ENCODE results near the gene INPPL1.

Gene INPPL1

DNA sequence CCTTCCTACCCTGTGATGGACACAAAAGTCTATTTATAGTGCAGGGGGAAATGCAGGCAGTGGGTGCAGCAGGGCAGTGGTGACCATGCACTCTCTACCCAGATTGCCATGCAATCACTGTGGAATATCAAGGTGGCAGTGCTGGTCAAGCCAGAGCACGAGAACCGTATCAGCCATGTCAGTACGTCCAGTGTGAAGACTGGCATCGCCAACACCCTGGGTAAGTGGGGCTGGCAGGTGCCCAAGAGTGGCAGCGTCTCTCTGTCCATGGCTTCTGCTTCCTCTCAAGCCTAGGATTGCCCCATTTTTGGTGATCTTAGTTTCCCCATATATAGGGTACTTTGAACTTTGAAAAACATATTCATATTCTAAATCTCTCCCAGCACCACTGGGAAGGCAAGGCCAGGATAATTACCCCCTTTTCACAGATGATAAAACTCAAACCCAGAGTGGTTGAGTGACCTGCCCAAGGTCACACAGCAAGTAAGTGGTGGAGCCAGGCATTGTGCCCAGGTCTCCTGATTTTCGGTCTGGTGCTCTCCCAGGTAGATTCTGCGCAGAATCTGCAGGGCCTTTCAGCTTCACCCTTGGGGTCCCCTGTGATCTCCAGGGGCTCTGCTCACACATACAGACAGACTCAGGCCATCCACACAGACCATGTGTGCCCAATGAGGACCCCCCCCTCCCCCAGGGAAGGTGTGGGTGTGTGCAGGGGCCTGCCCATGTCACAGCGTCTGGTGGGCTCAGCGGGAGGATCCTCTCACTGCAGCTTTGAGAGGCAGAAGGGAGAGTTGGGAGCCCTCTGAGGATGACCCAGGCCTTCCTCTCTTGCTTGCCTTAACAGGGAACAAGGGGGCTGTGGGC is 7.1 kb downstream of the INPPL1 start:
- DNase-seq (ENCODE audit: low read depth): no peak

- no peak for DNase-seq (ENCODE audit: low read depth)
These were observed 7.9 kb downstream of the INPPL1 start for GRCh38 chr11:72232260-72233055.

GRCh38 chr11:72233056-72233772 is 8.6 kb downstream of the INPPL1 start:
- no peak for DNase-seq (ENCODE audit: low read depth)

GRCh38 chr11:72233773-72234513 is 9.4 kb downstream of the INPPL1 start:
- DNase-seq (ENCODE audit: low read depth): no peak

DNA sequence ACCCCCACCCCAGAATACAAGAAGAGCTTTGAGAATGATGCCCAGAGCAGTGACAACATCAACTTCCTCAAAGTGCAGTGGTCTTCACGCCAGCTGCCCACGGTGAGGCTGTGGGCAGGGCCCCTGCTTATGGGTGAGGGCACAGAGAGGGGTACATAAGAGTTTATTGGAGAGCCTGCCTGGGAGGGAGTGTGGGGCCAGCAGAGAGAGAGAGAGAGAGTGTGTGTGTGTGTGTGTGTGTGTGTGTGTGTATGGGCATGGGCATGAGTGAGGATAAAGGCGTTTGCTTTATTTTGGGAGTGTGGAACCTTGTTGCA is 9.9 kb downstream of the INPPL1 start:
- no peak for DNase-seq (ENCODE audit: low read depth)

DNA sequence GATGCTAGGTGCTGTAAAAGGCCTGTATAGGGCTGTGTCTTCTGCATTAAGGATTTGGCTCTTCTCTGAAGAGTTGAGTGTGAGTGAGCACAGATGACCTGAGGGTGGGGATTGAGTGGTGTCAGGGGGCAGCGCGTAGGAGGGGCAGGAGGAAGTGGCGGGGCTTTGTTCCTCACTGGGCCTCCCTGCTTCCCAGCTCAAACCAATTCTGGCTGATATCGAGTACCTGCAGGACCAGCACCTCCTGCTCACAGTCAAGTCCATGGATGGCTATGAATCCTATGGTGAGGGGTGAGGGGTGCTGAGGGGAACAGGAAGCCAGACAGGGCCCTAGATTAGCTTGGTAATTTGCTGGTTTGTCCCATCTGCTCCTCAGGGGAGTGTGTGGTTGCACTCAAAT is 10.4 kb downstream of the INPPL1 start:
- DNase-seq (ENCODE audit: low read depth): no peak

GRCh38 chr11:72235351-72236057 is 10.9 kb downstream of the INPPL1 start:
- no peak for DNase-seq (ENCODE audit: low read depth)

GRCh38 chr11:72236083-72236697 is 11.6 kb downstream of the INPPL1 start:
- DNase-seq (ENCODE audit: low read depth): no peak

GRCh38 chr11:72236774-72237111 is 12.2 kb downstream of the INPPL1 start:
- DNase-seq (ENCODE audit: low read depth): no peak

DNA sequence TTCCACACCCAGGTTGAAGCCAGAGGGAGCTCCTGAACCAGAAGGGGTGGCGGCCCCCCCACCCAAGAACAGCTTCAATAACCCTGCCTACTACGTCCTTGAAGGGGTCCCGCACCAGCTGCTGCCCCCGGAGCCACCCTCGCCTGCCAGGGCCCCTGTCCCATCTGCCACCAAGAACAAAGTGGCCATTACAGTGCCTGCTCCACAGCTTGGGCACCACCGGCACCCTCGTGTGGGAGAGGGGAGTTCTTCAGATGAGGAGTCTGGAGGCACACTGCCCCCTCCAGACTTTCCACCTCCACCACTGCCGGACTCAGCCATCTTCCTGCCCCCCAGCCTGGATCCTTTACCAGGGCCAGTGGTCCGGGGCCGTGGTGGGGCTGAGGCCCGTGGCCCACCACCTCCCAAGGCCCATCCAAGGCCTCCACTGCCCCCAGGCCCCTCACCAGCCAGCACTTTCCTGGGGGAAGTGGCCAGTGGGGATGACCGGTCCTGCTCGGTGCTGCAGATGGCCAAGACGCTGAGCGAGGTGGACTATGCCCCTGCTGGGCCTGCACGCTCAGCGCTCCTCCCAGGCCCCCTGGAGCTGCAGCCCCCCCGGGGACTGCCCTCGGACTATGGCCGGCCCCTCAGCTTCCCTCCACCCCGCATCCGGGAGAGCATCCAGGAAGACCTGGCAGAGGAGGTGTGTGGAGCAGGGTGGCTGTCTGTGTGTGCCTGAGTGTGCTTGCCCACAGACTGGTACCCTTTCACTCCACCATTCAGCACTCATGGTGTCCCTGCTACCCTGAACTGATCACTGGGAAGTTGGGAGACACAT is 12.8 kb downstream of the INPPL1 start:
- DNase-seq (ENCODE audit: low read depth): no peak

- peak; percentile 74 for DNase-seq (ENCODE audit: low read depth)
These were observed 13.5 kb downstream of the INPPL1 start for GRCh38 chr11:72238040-72238450.

GRCh38 chr11:72238492-72239312 is 14.1 kb downstream of the INPPL1 start:
- DNase-seq (ENCODE audit: low read depth): no peak

DNA sequence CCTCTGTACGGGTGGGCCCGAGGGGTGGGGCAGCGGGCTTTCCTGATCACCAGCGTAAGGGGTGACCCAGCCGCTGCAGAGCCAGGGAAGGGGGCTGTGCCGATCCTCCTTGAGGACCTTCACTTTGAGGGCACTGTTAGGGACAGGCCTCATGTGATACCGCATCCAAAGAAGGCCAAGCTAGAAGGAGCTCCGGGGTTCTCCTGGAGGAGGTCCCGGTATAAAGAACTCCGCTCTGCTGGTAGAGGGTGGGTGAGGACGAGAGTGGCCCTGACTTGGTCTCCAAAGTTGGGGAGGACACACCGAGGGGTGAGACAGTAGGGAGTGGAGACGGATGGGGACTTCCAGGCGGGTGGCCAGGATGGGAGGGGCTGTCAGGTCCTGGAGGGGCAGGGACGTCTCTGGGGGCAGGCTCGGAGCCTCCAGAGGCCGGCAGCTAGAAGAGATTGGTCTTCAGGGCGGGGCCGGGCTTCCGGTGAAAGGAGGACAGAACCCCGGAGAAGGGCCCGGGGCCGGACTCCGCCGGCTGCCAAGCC is 14.8 kb downstream of the INPPL1 start:
- peak; percentile 64 for DNase-seq (ENCODE audit: low read depth)

- DNase-seq (ENCODE audit: low read depth): peak; percentile 43
These were observed 15.4 kb downstream of the INPPL1 start for GRCh38 chr11:72239849-72240460.

DNA sequence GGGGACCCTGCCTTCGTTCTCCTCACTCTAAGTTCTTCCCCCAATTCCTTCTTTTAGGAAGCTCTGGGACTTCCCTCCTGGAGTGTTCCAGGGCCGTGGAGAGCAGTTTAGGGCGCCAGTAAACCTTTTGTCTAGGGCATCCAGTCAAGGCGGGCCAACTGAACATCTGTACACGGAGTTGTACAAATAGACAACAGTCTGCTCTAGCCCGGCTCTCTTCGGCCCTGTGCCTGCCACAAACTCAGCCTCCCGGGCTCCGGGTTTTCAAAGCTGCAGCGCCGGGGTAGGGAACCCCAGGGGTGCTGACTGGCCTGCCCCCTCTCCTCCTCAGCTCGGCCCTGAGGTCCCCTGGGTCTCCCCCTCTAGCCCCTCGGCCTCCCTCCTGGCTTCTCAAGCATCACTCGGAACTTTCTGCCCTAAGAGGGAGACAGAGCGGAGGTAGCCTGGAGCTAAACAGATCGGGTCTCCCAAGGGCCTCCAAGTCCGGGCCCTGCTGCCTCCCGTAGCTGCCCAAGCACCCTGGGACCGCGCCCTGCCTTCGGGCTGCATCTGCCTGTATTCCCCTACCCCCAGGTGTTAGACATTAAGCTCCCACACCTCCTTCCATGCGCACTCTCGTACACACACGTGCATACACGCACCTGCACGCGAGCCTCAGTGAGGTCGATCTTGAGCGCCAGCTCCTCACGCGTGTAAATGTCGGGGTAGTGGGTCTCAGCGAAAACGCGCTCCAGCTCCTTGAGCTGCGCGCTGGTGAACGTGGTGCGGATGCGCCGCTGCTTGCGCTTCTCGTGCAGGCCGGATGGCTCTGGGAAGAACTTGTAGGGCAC is 16.1 kb downstream of the INPPL1 start:
- DNase-seq (ENCODE audit: low read depth): peak; percentile 22

DNA sequence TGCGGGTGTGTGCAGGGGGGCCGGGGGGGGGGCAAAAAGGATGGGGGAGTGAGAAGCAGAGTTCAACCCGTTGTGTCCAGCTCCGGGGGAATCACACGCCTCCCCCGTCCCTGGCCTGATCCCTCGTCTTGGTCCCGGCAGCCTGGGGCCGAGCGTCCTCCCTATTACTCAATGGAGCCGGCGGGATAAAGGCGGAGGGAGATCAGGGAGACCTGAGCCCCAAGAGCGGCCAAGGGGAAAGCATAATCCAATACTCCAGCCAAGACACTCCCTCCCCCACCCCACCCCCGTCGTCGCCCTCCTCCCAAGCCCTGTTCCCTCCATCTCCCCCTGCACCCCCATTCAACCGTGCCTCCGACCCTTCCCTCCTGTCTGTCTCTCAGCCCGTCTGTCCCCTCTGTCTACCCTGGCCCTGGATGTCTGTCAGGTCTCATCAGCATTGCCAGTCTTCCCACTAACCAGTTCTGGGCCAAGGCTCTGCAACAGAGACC is 16.8 kb downstream of the INPPL1 start:
- no peak for DNase-seq (ENCODE audit: low read depth)

DNA sequence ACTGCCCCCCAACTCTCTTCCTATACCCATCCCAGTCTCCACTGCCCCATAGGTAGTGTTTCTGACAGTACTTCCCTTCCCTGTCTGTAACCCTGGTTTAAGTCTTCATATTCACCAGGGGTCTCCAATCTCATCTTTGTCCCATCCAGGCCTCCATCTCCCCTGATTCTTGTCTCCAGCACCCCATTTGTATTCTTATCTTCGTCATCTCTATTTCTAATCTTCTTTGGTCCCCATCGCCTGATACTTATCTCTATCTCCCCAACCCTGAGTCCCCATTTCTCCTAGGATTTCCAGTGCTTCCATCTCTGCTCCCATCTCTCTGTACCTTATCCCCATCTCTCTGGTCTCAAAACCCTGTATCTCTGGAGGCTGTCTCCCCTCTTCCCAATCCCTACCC is 17.6 kb downstream of the INPPL1 start:
- DNase-seq (ENCODE audit: low read depth): no peak

All from iris pigment epithelial cell (primary cell).